ENCODE results near the gene OGA. TPM values are rescaled to one million over a fixed set of nuclear protein-coding genes. Genes with fewer than 3 reads are reported as not detected.
A peak's percentile ranks its signal among the peaks of the same experiment; 100 is the strongest.

Gene OGA
- total RNA-seq, 1 donor from 2014 or later = 191 TPM

DNA sequence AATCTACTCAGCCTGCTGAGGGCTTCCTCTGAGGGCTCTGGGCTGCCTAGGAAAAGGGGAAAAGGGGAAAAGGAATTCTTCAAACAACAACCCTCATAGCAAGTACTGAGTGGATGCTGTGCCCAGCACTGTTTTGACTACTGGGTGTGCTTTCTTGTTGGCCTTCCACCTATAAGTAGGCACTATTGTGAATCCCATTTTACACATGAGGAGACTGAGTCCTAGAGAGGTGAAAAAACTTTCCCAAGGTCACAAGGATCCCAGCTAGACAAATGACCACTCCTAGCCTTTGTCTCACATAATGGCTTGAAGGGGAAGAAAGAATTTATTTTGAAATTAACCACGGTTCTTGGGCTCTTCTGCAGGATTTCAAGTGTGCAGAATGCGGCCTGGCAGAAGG, 59.4 kb downstream of the OGA start:
- no peak for DNase-seq

GRCh38 chr10:101752241-101752640, 66.0 kb downstream of the OGA start:
- no peak for DNase-seq

DNA sequence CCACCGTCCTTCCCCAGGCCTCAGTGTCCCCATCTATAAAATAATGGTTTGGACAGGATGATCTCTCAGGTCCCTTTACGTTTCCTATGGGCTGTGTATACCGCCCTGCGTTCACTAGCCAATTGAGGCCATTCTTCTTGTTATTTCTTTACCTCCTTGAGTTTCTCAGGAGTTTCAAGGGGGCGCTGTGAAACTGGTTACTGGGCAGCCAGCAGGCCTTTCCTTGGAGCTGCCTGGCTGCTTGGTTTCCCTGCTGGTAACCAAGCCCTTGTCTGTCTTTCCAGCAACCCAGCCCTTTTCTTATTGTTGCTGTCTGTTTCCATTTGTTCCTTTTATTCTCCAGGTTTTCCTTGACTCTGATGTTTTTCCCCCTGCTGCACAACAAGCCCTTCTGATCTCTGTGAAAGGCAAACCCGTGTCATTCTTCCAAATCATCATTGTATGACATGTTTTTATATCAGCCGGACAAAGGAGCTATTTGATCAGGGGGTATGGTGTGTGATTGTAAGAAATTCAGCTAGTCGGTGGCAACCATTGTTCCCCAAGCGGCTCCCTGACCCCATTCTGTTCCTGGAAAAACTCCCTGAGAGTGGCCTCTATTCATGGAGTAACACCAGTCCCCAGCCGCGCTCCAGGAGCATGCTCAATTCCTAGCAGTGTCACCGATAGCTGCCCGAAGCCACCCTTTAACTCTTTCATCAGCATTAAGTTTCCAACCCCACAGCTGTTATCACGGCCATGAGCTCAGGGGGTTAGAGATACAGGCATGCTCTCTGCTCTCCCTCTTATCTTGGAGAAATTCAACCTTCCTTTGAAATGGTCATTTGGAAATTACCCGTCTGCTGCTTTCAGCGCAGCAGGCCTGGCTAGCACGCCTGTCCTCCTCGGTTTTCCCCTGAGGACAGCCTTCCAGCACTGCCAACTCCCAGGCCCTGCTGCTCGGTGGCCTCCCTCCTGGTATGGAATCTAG, 68.9 kb downstream of the OGA start:
- peak; percentile 55 for DNase-seq

- no peak for DNase-seq
Measured at GRCh38 chr10:101748496-101748895, 69.7 kb downstream of the OGA start.

GRCh38 chr10:101745074-101745696, 73.1 kb downstream of the OGA start:
- peak; percentile 62 for DNase-seq

DNA sequence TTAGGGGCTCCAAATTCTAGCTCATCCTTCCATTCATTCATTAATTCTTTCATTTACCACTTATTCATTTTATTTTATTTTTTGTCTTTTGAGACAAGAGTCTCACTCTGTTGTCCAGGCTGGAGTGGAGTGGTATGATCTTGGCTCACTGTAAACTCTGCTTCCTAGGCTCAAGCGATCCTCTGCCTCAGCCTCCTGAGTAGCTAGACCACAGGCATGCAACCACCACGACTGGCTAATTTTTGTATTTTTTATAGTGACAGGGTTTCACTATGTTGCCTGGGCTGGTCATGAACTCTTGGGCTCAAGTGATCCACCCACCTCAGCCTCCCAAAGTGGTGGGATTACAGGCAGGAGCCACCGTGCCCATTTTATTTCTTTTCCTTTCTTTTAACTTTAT, 74.0 kb downstream of the OGA start:
- DNase-seq = no peak

GRCh38 chr10:101741938-101742337, 76.3 kb downstream of the OGA start:
- DNase-seq = no peak

GRCh38 chr10:101736666-101737065, 81.6 kb downstream of the OGA start:
- DNase-seq = no peak

Other genes with a start within 250 kb of the OGA start
- 12.3 TPM for gene POLL, start 230.2 kb downstream of the OGA start, total RNA-seq
- 18.1 TPM for gene DPCD, start 230.1 kb downstream of the OGA start, total RNA-seq
- gene FBXW4, start 123.3 kb downstream of the OGA start, total RNA-seq = 71.1 TPM
- not detected for gene FGF8, start 42.3 kb downstream of the OGA start, total RNA-seq
- 34.0 TPM for gene NPM3, start 35.0 kb downstream of the OGA start, total RNA-seq
- 0.92 TPM for gene KCNIP2, start 25.4 kb upstream of the OGA start, total RNA-seq
- gene ARMH3, start 237.7 kb upstream of the OGA start, total RNA-seq = 20.0 TPM
- gene HPS6, start 246.9 kb upstream of the OGA start, total RNA-seq = 23.0 TPM